Right cardiac atrium (tissue), 5 donors: Measurements from ENCODE around the gene ELOVL4. TPM values are rescaled to one million over a fixed set of nuclear protein-coding genes. Genes with fewer than 3 reads are reported as not detected.

Experiments used
- ATAC-seq, 2 donors: fragments of 200-7000 bp; cut with Tn5 transposase; one replicate each; pipeline versions ENCODE4 v1.8.0 to v1.9.1; 2020; ENCODE audit warnings: moderate library complexity in 2 of 2, mild to moderate bottlenecking in 1 of 2
- DNase-seq, 3 donors: peaks; one replicate each; pipeline ENCODE4 v3.0.0-alpha.2; 2020
- H3K27ac ChIP-seq: one replicate; pipeline ENCODE4 v1.5.1; 2013; ENCODE audit warnings: mild to moderate bottlenecking, low read length, control low read depth, moderate library complexity
- H3K27me3 ChIP-seq: one replicate; pipeline ENCODE4 v1.6.1; 2013; ENCODE audit not compliant: control insufficient read depth, insufficient read depth
- H3K4me1 ChIP-seq: one replicate; pipeline ENCODE4 v1.6.1; 2013; ENCODE audit warnings: low read length; ENCODE audit not compliant: control insufficient read depth, insufficient read depth
- H3K4me3 ChIP-seq: one replicate; pipeline ENCODE4 v1.5.1; 2013; ENCODE audit warnings: low read length, control low read depth
- H3K9me3 ChIP-seq: one replicate; pipeline ENCODE4 v1.6.1; 2013; ENCODE audit warnings: low read length; ENCODE audit not compliant: control insufficient read depth
- WGBS: extraction: QIAGEN DNeasy Blood & Tissue Kit; methylation state at CpG from one replicate; pipeline ENCODE4 v1.1.7; 2013; 5-methylcytosine and 5-hydroxymethylcytosine counted together
- intact Hi-C, 4 donors: fragments of 100-400 bp; cut with DNase I; formaldehyde crosslinking; loops; one replicate each; pipeline versions ENCODE4 v1.11.0 to v1.14.0; 2022 to 2023
- polyA plus RNA-seq: library from polyadenylated mRNA; stranded (reverse); fragments of 200-250 nt; gene quantifications from one replicate; pipeline ENCODE4 v1.2.3, GENCODE V29; 2013
- total RNA-seq, 4 donors: library from RNA; stranded (reverse); fragmentation: NEBNext Ultra II Directional; extraction: Animal tissue kit (Norgen Biotek cat#: 25700); gene quantifications; one replicate each; pipeline ENCODE4 v1.2.1, GENCODE V29; 2021
- donor health status: healthy with polysubstance abuse.
- donor health status: DM: no; HTN: yes; CAD: no.
- donor health status: DM: no; HTN: no; CAD: no.
- donor health status: DM: no; HTN: yes; CAD: no; lungs with severe emphysema.
- donor health status: DM: yes; HTN: yes; CAD: no.

The ELOVL4 gene
- total and polyA plus RNA-seq, 5 donors, result 0.45 to 0.88 (median 0.61) TPM

- no peak for ATAC-seq
- WGBS, result 82% methylated on average over 1 of the region's 1 CpG
- Histone ChIP-seq H3K4me1 (no peaks in the 10 kb centered on the region), H3K9me3 (no peaks in the 10 kb centered on the region), H3K27ac (no peak overlapping the region), H3K4me3 (no peak overlapping the region), H3K27me3 (no peaks in the 10 kb centered on the region)
- no peak for DNase-seq
- intact Hi-C loops, result no loop called here
These were observed 35.4 kb downstream of the ELOVL4 start for GRCh38 chr6:79911992-79912391.

GRCh38 chr6:79909517-79909916 is 37.8 kb downstream of the ELOVL4 start:
- Histone ChIP-seq H3K9me3 (no peaks in the 10 kb centered on the region), H3K27ac (no peak overlapping the region), H3K4me1 (no peaks in the 10 kb centered on the region), H3K27me3 (no peaks in the 10 kb centered on the region), H3K4me3 (no peak overlapping the region)
- 83% methylated on average over 3 of the region's 3 CpGs for WGBS
- ATAC-seq, result no peak
- no peak for DNase-seq
- intact Hi-C loops, result no loop called here

- Histone ChIP-seq H3K27me3 (no peaks in the 10 kb centered on the region), H3K27ac (no peak overlapping the region), H3K4me1 (no peaks in the 10 kb centered on the region), H3K9me3 (no peaks in the 10 kb centered on the region), H3K4me3 (no peak overlapping the region)
- intact Hi-C loops, result no loop called here
- DNase-seq (no peak), ATAC-seq (no peak)
- 77% methylated on average over 2 of the region's 2 CpGs for WGBS
These were observed 45.3 kb downstream of the ELOVL4 start for GRCh38 chr6:79902046-79902445.

- intact Hi-C loops, result no loop called here
- WGBS, result 90% methylated on average over 1 of the region's 1 CpG
- DNase-seq (no peak), ATAC-seq (no peak)
- H3K9me3 ChIP-seq, result no peaks in the 10 kb centered on the region
- H3K4me1 ChIP-seq, result no peaks in the 10 kb centered on the region
- H3K27ac ChIP-seq, result no peak overlapping the region
- no peak overlapping the region for H3K4me3 ChIP-seq
- no peaks in the 10 kb centered on the region for H3K27me3 ChIP-seq
These were observed 49.3 kb downstream of the ELOVL4 start for GRCh38 chr6:79898076-79898475.

GRCh38 chr6:79896075-79896449 is 51.3 kb downstream of the ELOVL4 start:
- no peaks in the 10 kb centered on the region for H3K27me3 ChIP-seq
- no peak for DNase-seq
- no peaks in the 10 kb centered on the region for H3K4me1 ChIP-seq
- H3K4me3 ChIP-seq, result no peak overlapping the region
- intact Hi-C loops, result no loop called here
- no peaks in the 10 kb centered on the region for H3K9me3 ChIP-seq
- no peak overlapping the region for H3K27ac ChIP-seq
- no peak for ATAC-seq
- WGBS, result 75% methylated on average over 5 of the region's 5 CpGs

GRCh38 chr6:79895382-79896074 is 51.8 kb downstream of the ELOVL4 start:
- H3K4me1 ChIP-seq, result no peaks in the 10 kb centered on the region
- H3K4me3 ChIP-seq, result no peak overlapping the region
- ATAC-seq, result no peak
- H3K27me3 ChIP-seq, result no peaks in the 10 kb centered on the region
- intact Hi-C loops, result no loop called here
- no peaks in the 10 kb centered on the region for H3K9me3 ChIP-seq
- no peak overlapping the region for H3K27ac ChIP-seq
- no peak for DNase-seq

GRCh38 chr6:79894939-79895338 is 52.4 kb downstream of the ELOVL4 start:
- no peaks in the 10 kb centered on the region for H3K4me1 ChIP-seq
- 46% methylated on average over 1 of the region's 1 CpG for WGBS
- no peak for DNase-seq
- no peak overlapping the region for H3K4me3 ChIP-seq
- no peak overlapping the region for H3K27ac ChIP-seq
- no peaks in the 10 kb centered on the region for H3K9me3 ChIP-seq
- H3K27me3 ChIP-seq, result no peaks in the 10 kb centered on the region
- ATAC-seq, result no peak
- intact Hi-C loops, result no loop called here

GRCh38 chr6:79888587-79888986 is 58.8 kb downstream of the ELOVL4 start:
- Histone ChIP-seq H3K9me3 (no peaks in the 10 kb centered on the region), H3K4me1 (no peaks in the 10 kb centered on the region), H3K27ac (no peak overlapping the region), H3K4me3 (no peak overlapping the region), H3K27me3 (no peaks in the 10 kb centered on the region)
- 84% methylated on average over 2 of the region's 3 CpGs for WGBS
- intact Hi-C loops, result no loop called here
- ATAC-seq (no peak), DNase-seq (no peak)

- peak; percentile 32 to 68 (median 64) for DNase-seq
- H3K4me3 ChIP-seq, result no peak overlapping the region
- H3K27ac ChIP-seq, result no peak overlapping the region
- intact Hi-C loops, result no loop called here
- 78% methylated on average over 6 of the region's 6 CpGs for WGBS
- no peaks in the 10 kb centered on the region for H3K27me3 ChIP-seq
- H3K9me3 ChIP-seq, result no peaks in the 10 kb centered on the region
- H3K4me1 ChIP-seq, result no peaks in the 10 kb centered on the region
- ATAC-seq, result peak; percentile 62 to 79
These were observed 69.1 kb downstream of the ELOVL4 start for GRCh38 chr6:79878142-79878748.

GRCh38 chr6:79874531-79875134 is 72.7 kb downstream of the ELOVL4 start:
- no peaks in the 10 kb centered on the region for H3K27me3 ChIP-seq
- WGBS, result 81% methylated on average over 5 of the region's 5 CpGs

GRCh38 chr6:79872986-79873385 is 74.4 kb downstream of the ELOVL4 start:
- H3K27ac ChIP-seq, result no peak overlapping the region
- H3K9me3 ChIP-seq, result no peaks in the 10 kb centered on the region
- no peak overlapping the region for H3K4me3 ChIP-seq
- no peak for DNase-seq
- no peaks in the 10 kb centered on the region for H3K4me1 ChIP-seq
- intact Hi-C loops, result no loop called here
- WGBS, result 58% methylated on average over 2 of the region's 2 CpGs
- no peaks in the 10 kb centered on the region for H3K27me3 ChIP-seq
- ATAC-seq, result no peak

More at GRCh38 chr6:79874531-79875134, 72.7 kb downstream of the ELOVL4 start:
- Histone ChIP-seq H3K9me3 (no peaks in the 10 kb centered on the region), H3K4me1 (no peaks in the 10 kb centered on the region), H3K27ac (no peak overlapping the region), H3K4me3 (no peak overlapping the region)
- intact Hi-C loops, result no loop called here
- DNase-seq (no peak), ATAC-seq (no peak)
